T follicular helper cell (primary cell): ENCODE data around the gene MAPKAPK5.
"Not testable (repeated sequence)": the region's sequence is repeated elsewhere in the genome, so short reads cannot be mapped to it uniquely, and the experiment has no call there.

Experiments
- DNase-seq: peaks from one replicate; pipeline ENCODE4 v3.0.0-alpha.2; 2020; ENCODE audit warnings: low read depth

MAPKAPK5 gene

DNA sequence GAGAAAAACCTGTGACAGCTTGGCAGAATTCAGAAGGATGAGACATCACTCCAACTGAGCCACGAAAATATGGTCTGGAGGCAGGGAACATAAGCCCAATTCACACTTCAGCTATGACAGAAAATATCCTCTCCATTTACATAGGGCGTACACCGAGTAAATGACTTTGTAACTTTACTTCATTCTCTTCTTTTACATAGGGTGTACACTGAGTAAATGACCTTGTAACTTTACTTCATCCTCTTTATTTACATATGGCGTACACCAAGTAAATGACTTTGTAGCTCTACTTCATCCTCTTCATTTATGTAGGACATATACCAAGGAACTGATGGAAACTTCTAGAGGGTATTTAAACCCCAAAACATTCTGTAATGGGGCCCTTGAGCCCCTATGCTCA, 14.1 kb upstream of the MAPKAPK5 start:
- no peak for DNase-seq

- no peak for DNase-seq
Observed at GRCh38 chr12:111828338-111828979, 13.6 kb upstream of the MAPKAPK5 start.

DNA sequence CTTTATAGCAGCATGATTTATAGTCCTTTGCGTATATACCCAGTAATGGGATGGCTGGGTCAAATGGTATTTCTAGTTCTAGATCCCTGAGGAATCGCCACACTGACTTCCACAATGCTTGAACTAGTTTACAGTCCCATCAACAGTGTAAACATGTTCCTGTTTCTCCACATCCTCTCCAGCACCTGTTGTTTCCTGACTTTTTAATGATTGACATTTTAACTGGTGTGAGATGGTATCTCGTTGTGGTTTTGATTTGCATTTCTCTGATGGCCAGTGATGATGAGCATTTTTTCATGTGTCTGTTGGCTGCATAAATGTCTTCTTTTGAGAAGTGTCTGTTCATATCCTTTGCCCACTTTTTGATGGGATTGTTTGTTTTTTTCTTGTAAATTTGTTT, 12.4 kb upstream of the MAPKAPK5 start:
- not testable (repeated sequence) for DNase-seq

DNA sequence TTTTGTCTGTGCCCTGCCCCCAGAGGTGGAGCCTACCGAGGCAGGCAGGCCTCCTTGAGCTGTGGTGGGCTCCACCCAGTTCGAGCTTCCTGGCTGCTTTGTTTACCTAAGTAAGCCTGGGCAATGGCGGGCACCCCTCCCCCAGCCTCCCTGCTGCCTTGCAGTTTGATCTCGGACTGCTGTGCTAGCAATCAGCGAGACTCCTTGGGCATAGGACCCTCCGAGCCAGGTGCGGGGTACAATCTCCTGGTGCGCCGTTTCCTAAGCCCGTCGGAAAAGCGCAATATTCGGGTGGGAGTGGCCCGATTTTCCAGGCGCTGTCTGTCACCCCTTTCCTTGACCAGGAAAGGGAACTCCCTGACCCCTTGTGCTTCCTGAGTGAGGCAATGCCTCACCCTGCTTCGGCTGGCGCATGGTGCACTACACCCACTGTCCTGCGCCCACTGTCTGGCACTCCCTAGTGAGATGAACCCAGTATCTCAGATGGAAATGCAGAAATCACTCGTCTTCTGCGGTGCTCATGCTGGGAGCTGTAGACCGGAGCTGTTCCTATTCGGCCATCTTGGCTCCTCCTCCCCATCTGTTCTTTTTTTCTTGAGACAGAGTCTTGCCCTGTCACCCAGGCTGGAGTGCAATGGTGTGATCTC, 7.2 kb upstream of the MAPKAPK5 start:
- DNase-seq, result not testable (repeated sequence)

DNA sequence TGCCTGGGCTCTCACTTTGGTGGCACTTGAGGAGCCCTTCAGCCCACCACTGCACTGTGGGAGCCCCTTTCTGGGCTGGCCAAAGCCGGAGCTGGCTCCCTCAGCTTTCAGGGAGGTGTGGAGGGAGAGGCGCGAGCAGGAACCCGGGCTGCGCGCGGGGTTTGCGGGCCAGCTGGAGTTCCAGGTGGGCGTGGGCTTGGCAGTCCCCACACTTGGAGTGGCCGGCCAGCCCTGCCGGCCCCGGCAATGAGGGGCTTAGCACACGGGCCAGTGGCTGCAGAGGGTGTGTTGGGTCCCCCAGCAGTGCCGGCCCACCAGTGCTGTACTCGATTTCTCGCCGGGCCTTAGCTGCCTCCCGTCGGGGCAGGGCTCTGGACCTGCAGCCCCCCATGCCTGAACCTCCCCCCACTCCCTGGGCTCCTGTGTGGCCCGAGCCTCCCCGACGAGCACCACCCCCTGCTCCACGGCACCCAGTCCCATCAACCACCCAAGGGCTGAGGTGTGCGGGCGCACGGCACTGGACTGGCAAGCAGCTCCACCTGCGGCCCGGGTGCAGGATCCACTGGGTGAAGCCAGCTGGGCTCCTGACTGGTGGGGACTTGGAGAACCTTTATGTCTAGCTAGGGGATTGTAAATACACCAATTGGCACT, 6.4 kb upstream of the MAPKAPK5 start:
- DNase-seq, result not testable (repeated sequence)

DNA sequence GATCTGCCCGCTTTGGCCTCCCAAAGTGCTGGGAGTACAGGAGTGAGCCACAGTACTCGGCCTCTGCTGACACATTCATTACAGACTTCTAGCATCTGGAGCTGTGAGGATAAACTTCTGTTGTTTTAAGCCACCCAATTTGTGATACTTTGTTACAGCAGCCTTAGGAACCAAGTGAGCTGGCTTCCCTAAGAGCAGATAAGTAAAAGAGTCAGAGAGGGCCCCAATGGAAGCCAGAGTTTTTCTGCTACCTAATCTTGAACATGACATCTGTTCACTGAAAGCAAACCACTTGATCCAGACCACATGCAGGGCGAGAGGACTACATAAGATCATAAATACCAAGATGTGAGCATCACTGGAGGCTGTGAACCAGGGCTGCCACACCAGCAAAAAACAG, 3.7 kb upstream of the MAPKAPK5 start:
- DNase-seq, result no peak

DNA sequence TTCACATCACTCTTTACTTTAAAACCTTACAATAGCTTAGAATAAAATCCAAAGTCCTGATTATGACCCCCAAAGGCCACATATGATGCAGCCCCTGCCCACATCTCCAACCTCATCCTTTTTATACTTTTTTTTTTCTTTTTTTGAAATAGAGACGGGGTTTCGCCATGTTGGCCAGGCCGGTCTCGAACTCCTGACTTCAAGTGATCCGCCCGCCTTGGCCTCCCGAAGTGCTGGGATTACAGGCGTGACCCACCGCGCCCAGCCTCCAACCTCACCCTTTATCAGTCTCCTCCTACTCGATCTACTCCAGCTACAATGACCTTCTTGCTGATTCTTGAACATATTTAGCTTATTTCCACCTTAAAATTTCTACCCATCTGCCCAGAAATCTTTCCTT, 1.2 kb upstream of the MAPKAPK5 start:
- no peak for DNase-seq

GRCh38 chr12:111841236-111841749, 735 bp upstream of the MAPKAPK5 start:
- DNase-seq, result no peak

DNA sequence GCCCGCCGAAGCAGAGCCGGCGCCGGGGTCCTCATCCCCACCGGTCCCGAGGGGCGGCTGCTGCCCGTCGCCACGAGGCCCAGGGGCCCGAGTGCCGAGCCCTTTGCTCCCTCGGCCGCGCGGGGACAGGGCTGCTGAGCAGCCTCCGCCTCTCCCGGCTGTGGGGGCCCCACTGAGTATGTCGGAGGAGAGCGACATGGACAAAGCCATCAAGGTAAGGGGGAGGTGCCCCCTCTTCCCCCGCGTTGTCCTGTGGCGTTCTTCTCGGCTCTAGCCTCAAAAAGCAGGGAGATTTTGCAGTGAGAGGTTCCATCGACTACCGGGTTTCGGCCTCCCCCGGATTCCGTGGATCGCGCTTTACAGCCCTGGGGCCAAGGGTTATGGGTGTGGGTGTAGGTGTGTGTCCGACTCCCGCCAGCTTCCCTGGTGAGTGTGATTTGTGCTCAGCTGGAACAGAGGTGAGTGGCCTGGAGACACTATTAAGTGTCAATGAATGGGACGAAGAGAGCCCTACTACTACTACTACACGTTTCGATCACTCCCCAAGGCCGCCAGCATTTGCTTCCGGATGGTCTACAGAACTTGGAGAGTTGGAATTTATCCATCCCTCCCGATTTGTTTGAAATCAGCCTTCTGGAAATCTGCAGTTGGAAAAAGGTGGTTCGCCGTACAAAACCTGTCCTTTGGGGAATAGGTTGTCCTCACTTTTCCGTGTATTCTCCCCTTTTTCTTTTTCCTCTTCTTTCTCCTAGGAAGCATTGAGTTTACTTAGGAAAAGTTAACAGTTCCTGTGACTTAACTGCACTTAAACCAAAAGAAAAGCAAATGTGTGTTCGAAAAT, 748 bp downstream of the MAPKAPK5 start:
- no peak for DNase-seq

GRCh38 chr12:111846016-111846415, 4.0 kb downstream of the MAPKAPK5 start:
- no peak for DNase-seq

GRCh38 chr12:111850526-111850925, 8.5 kb downstream of the MAPKAPK5 start:
- no peak for DNase-seq

DNA sequence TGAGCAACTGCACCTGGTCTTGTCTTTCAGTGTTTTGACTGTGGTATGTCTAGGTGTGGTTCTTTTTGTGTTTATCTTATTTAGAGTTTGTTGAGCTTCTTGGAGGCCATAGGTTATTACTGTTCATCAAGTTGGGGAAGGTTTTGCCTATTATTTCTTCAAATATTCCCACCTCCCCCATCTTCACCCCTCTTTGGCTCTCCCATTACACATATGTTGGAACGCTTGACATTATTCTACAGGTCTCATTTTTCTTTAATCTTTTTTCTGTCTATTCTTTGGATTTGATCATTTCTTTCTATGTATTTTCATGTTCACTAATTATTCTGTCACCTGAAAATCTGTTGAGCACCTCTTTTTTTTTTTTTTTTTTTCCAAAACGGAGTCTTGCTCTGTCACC, 16.2 kb downstream of the MAPKAPK5 start:
- DNase-seq, result no peak

GRCh38 chr12:111858778-111859177, 16.8 kb downstream of the MAPKAPK5 start:
- no peak for DNase-seq

DNA sequence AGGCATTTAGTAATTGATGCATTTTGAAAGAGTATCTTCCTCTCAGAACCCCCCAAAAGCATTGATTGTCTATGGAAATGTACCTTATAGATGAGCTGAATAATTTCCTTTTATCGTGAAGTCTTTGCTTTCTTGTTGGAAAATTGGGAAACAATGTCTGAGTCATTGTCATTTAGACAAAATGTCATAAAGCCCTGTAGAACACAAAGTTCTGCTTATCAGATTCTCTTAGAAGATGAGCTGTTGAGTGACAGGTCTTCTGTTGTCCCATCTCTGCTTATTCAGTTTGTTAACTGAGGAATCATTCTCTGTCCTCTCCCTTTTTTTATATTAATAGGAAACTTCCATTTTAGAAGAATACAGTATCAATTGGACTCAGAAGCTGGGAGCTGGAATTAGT, 22.9 kb downstream of the MAPKAPK5 start:
- DNase-seq, result no peak

GRCh38 chr12:111867531-111867930, 25.5 kb downstream of the MAPKAPK5 start:
- no peak for DNase-seq

- no peak for DNase-seq
Observed at GRCh38 chr12:111868676-111869588, 26.9 kb downstream of the MAPKAPK5 start.

DNA sequence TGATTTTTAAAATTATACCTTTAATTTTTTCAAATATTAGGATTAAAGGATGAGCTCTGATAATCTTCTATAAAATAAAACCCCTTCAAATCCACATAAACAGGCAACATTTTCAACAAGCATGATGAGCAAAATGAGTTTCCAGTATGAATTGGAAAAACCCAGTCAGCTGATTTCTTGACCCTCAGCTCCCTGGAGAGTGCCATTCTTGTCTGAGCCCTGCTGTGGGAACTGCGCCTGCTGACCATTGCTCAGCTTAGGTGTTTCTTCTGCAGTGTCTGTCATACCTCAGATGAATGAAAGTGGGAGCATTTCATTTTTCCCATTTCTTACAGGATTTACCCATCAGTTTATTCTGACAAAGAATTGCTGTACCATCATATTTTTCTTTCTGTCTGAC, 27.6 kb downstream of the MAPKAPK5 start:
- DNase-seq, result no peak

GRCh38 chr12:111870216-111870615, 28.2 kb downstream of the MAPKAPK5 start:
- DNase-seq, result no peak

- no peak for DNase-seq
Observed at GRCh38 chr12:111870706-111871105, 28.7 kb downstream of the MAPKAPK5 start.

GRCh38 chr12:111873113-111873512, 31.1 kb downstream of the MAPKAPK5 start:
- DNase-seq, result no peak

DNA sequence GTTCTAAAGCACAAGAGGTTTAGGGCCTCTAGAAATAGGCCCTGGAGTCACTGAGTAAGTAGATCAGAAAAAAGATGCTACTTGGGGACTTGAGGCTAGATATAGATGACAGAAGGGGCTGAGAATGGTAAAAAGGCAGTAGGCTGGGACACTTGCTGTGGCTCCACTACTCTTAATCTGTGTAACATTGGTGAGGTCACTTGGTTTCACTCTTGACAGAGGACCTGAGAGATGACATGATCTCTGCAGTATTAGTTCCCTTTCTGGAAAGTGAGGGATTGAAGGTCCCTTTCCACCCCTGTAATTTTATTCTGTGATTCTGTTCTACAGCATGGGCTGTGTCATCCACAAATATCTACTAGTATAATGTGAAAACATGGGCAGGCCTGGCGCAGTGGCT, 39.7 kb downstream of the MAPKAPK5 start:
- DNase-seq, result no peak
